BLaER1 treated with 17β-estradiol and CSF1 and Interleukin-3, amounts not matched to agents 10 nM and 100 nM (cell line): Measurements from ENCODE around the gene HDAC3.

ENCODE experiments used
- H3K27ac ChIP-seq, 11 experiments: shearing (Covaris generic); formaldehyde crosslinking; 2 replicates each; pipeline ENCODE4 v1.8.1; 2022
- H3K27me3 ChIP-seq, 11 experiments: shearing (Covaris generic); formaldehyde crosslinking; 2 replicates each; pipeline ENCODE4 v1.8.1; 2022
- H3K36me3 ChIP-seq, 11 experiments: shearing (Covaris generic); formaldehyde crosslinking; 2 replicates each; pipeline ENCODE4 v1.8.1; 2022
- H3K4me1 ChIP-seq, 10 experiments: shearing (Covaris generic); formaldehyde crosslinking; 2 replicates each; pipeline ENCODE4 v1.8.1; 2022
- H3K4me2 ChIP-seq, 11 experiments: shearing (Covaris generic); formaldehyde crosslinking; 2 replicates each; pipeline ENCODE4 v1.8.1; 2022
- H3K4me3 ChIP-seq, 10 experiments: shearing (Covaris generic); formaldehyde crosslinking; 2 replicates each; pipeline ENCODE4 v1.8.1; 2022
- H3K9ac ChIP-seq, 11 experiments: shearing (Covaris generic); formaldehyde crosslinking; 2 replicates each; pipeline ENCODE4 v1.8.1; 2022
- H3K9me3 ChIP-seq, 11 experiments: shearing (Covaris generic); formaldehyde crosslinking; replicated peaks in 1 of 11; 2 replicates each; pipeline ENCODE4 v1.8.1; 2022
- H4K20me1 ChIP-seq, 11 experiments: shearing (Covaris generic); formaldehyde crosslinking; 2 replicates each; pipeline ENCODE4 v1.8.1; 2022
- Cebpa-rat ChIP-seq, 11 experiments: shearing (Covaris generic); IDR thresholded peaks; 2 replicates each; pipeline ENCODE4 v1.8.1; 2022

HDAC3 gene

DNA sequence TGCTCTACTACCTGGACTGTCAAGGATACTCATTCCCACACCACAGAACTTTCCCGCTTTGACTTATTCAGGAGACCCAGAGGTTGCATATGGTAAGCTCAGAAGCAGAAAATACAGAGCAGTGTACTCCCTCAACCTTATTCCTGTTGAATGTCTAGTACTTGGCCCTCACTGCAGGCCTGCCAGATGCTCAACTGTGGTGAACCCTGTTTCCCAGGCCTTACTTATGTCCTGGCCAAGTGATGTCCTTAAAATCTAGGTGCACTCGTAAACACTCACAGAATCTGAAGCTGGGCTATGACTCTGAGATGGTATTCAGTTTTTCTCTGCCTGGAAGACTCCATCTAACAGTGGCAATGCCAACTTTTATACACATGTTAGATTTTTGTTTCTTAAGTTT lies 38.8 kb downstream of the HDAC3 start:
- H3K4me2 ChIP-seq = peak overlapping the region in 9 of 11 experiments; percentile 29 to 93 (median 55); a peak in 14 of 22 replicates
- peak overlapping the region in 10 of 11 experiments; percentile 11 to 94 (median 59); a peak in 19 of 22 replicates for H3K27ac ChIP-seq
- peaks cover 4 to 40% (median 17%) of the 10 kb centered on the region in 11 experiments; a peak in 17 of 22 replicates for H4K20me1 ChIP-seq
- H3K4me1 ChIP-seq = peaks cover 52 to 98% (median 82%) of the 10 kb centered on the region in 10 experiments
- peaks cover 15 to 34% (median 22%) of the 10 kb centered on the region in 11 experiments for H3K9me3 ChIP-seq
- no peak for TF ChIP-seq Cebpa-rat (IDR thresholded peaks at IDR 0.05)
- no peaks in the 10 kb centered on the region for H3K27me3 ChIP-seq
- peak overlapping the region in 2 of 10 experiments; percentile 0; a peak in 1 of 20 replicates for H3K4me3 ChIP-seq
- peaks cover 19 to 91% (median 70%) of the 10 kb centered on the region in 11 experiments for H3K36me3 ChIP-seq
- no peak overlapping the region; a peak in 1 of 22 replicates for H3K9ac ChIP-seq

DNA sequence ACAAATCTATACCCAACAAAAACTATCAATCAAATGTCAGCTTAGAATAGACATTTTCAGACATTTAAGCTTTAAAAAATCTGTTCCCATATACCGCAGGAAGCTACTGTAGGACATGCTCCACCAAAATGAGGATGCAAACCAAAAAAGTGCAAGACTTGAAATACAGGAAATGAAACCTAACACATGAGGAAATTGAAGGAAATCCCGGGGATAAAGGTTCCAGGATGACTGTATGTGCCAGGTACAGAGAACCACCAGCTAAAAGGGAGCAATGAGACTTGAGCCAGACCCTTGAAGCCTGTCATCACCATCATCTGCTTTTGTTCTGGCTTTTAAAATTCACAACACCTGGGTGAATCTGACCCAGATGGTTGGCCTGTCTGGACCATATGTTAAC lies 39.3 kb downstream of the HDAC3 start:
- peak overlapping the region in 2 of 10 experiments; percentile 0; a peak in 1 of 20 replicates for H3K4me3 ChIP-seq
- H3K4me1 ChIP-seq = peaks cover 52 to 98% (median 82%) of the 10 kb centered on the region in 10 experiments
- no peak overlapping the region for H3K9ac ChIP-seq
- peak overlapping the region in 10 of 11 experiments; percentile 11 to 94 (median 59); a peak in 19 of 22 replicates for H3K27ac ChIP-seq
- peak overlapping the region in 9 of 11 experiments; percentile 29 to 93 (median 55); a peak in 15 of 22 replicates for H3K4me2 ChIP-seq
- no peaks in the 10 kb centered on the region for H3K27me3 ChIP-seq
- H3K9me3 ChIP-seq = peaks cover 15 to 33% (median 21%) of the 10 kb centered on the region in 11 experiments
- TF ChIP-seq Cebpa-rat (IDR thresholded peaks at IDR 0.05) = no peak
- peaks cover 4 to 44% (median 21%) of the 10 kb centered on the region in 11 experiments; a peak in 17 of 22 replicates for H4K20me1 ChIP-seq
- H3K36me3 ChIP-seq = peaks cover 19 to 90% (median 66%) of the 10 kb centered on the region in 11 experiments

DNA sequence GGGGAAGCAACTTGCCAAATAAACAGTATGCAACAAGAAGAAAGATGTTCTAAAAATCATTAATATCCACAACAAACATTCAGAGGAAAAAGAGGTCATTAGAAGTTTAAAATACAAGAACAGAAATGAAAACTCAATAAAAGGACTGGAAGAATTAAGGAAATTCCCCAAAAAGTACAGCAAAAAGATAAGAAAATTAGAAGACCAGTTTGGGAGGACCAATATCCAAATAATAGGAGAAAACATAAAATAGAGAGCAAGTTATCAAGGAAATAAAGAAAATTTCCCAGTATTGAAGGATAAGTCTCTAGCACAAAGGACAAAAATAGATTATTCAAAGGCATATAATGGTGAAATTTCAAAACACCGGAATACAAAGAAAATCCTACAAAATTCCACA lies 39.8 kb downstream of the HDAC3 start:
- Histone ChIP-seq H3K4me2 (peak overlapping the region in 7 of 11 experiments; percentile 29 to 93 (median 58); a peak in 12 of 22 replicates), H4K20me1 (peaks cover 4 to 46% (median 22%) of the 10 kb centered on the region in 11 experiments; a peak in 18 of 22 replicates), H3K4me3 (no peak overlapping the region), H3K36me3 (peaks cover 19 to 85% (median 65%) of the 10 kb centered on the region in 11 experiments), H3K27ac (peak overlapping the region in 8 of 11 experiments; percentile 3 to 94 (median 57); a peak in 10 of 22 replicates), H3K4me1 (peaks cover 51 to 95% (median 81%) of the 10 kb centered on the region in 10 experiments), H3K27me3 (no peaks in the 10 kb centered on the region), H3K9ac (no peak overlapping the region), H3K9me3 (peaks cover 15 to 32% (median 21%) of the 10 kb centered on the region in 11 experiments)
- TF ChIP-seq Cebpa-rat (IDR thresholded peaks at IDR 0.05) = no peak

DNA sequence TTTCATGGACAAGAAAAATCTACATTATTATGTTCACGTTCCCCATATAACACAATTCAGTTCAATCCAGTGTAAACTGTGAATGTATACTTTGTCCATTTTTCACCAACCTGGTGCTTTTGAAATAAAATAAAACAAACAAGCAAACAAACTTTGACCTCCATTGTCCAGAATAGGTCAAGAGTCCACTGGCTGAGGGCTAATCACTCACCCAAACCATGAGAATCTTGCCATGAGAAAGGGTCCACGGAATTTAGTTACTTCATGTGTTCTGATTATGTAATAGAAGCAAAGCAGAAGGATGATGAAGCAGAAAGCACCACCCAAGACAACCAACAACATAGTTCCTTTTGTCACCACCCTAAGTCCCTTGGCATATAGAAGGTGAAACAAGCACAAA lies 46.5 kb downstream of the HDAC3 start:
- Histone ChIP-seq H3K9ac (peak overlapping the region in 1 of 11 experiments; percentile 21; a peak in 1 of 22 replicates), H3K4me1 (peaks cover 24 to 88% (median 63%) of the 10 kb centered on the region in 10 experiments), H3K4me2 (peak overlapping the region in 5 of 11 experiments; percentile 41 to 63 (median 53); a peak in 10 of 22 replicates), H3K36me3 (peaks cover 34 to 87% (median 82%) of the 10 kb centered on the region in 11 experiments), H3K9me3 (peaks cover 0 to 3% (median 0%) of the 10 kb centered on the region in 11 experiments; a peak in 4 of 22 replicates), H4K20me1 (peaks cover 9 to 94% (median 63%) of the 10 kb centered on the region in 11 experiments; a peak in 21 of 22 replicates), H3K27ac (peak overlapping the region in 3 of 11 experiments; percentile 14 to 49 (median 36); a peak in 6 of 22 replicates), H3K4me3 (no peak overlapping the region), H3K27me3 (no peaks in the 10 kb centered on the region)
- no peak for TF ChIP-seq Cebpa-rat (IDR thresholded peaks at IDR 0.05)

DNA sequence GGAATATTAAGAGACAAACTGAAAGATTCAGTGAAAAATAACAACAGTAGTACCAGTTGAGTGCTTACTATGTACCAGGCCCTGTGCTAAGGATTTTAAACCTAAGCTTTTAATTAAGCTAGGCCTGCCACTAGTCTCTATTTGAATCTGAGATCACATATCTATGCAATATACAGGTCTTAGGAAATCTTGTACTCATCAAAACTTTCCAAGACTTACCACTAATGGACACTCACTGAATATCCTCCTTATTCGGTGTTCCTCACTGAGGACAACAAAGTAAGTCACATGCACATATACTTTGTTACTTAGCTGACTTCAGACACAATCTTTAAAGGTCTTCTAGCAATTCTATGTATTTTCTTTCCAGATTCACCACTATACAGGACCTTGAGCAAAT lies 50.4 kb downstream of the HDAC3 start:
- no peak for TF ChIP-seq Cebpa-rat (IDR thresholded peaks at IDR 0.05)
- no peak overlapping the region for H3K4me3 ChIP-seq
- peak overlapping the region in 1 of 11 experiments; percentile 12; a peak in 2 of 22 replicates for H3K9ac ChIP-seq
- H3K4me1 ChIP-seq = peaks cover 0 to 93% (median 53%) of the 10 kb centered on the region in 10 experiments; a peak in 16 of 20 replicates
- H3K36me3 ChIP-seq = peaks cover 52 to 98% (median 97%) of the 10 kb centered on the region in 11 experiments
- peak overlapping the region in 8 of 11 experiments; percentile 9 to 73 (median 43); a peak in 11 of 22 replicates for H3K27ac ChIP-seq
- H4K20me1 ChIP-seq = peaks cover 7 to 94% (median 48%) of the 10 kb centered on the region in 11 experiments; a peak in 20 of 22 replicates
- no peaks in the 10 kb centered on the region for H3K9me3 ChIP-seq
- H3K4me2 ChIP-seq = peak overlapping the region in 6 of 11 experiments; percentile 46 to 69 (median 59); a peak in 12 of 22 replicates
- H3K27me3 ChIP-seq = no peaks in the 10 kb centered on the region

DNA sequence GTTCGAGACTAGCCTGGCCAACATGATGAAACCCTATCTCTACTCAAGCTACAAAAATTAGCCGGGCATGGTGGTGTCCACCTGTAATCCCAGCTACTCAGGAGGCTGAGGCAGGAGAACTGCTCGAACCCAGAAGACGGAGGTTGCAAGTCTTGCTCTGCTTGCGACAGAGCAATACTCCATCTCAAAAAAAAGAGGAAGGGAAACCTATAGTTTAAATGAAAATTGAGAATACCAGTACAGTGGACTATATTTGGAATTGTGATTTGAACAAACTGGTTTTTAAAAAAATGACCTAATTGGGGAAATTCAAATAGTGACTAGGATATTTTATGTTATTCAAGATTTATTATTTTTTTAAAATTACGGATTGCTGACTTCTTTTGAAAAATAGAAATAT lies 51.1 kb downstream of the HDAC3 start:
- Histone ChIP-seq H3K4me2 (peak overlapping the region in 6 of 11 experiments; percentile 46 to 69 (median 59); a peak in 12 of 22 replicates), H3K9me3 (no peaks in the 10 kb centered on the region), H3K36me3 (peaks cover 58 to 98% (median 97%) of the 10 kb centered on the region in 11 experiments), H3K27ac (peak overlapping the region in 7 of 11 experiments; percentile 9 to 73 (median 51); a peak in 13 of 22 replicates), H3K27me3 (no peaks in the 10 kb centered on the region), H3K9ac (peak overlapping the region in 1 of 11 experiments; percentile 12; a peak in 1 of 22 replicates), H3K4me3 (no peak overlapping the region), H4K20me1 (peaks cover under 1 to 94% (median 45%) of the 10 kb centered on the region in 11 experiments; a peak in 20 of 22 replicates), H3K4me1 (peaks cover 0 to 89% (median 47%) of the 10 kb centered on the region in 10 experiments; a peak in 14 of 20 replicates)
- peak in 6 of 11 experiments; percentile 42 to 70 (median 48); a peak in 7 of 22 replicates for TF ChIP-seq Cebpa-rat (IDR thresholded peaks at IDR 0.05)

DNA sequence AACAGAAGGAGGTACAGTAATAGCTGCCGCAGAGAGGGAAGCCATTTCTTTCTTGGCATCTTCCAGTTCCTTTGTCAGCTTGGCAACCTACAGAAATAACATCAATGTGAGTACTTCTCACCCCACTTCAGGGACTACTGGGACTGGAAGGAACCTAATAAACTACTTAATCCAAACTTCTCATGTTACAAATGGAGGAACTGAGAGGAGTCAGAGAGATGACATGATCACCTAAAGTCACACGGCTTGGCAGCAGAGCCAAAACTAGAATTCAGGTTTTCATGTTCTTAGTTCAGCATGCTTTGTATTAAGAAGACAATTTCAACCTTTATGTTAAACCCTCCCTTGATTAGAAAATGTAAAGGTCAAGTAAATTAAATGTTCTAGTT lies 62.5 kb downstream of the HDAC3 start:
- Histone ChIP-seq H3K27me3 (no peaks in the 10 kb centered on the region), H3K9ac (no peak overlapping the region), H3K4me3 (no peak overlapping the region), H3K36me3 (peaks cover 93 to 100% (median 99%) of the 10 kb centered on the region in 11 experiments), H3K27ac (no peak overlapping the region), H3K4me1 (peaks cover 0 to 27% (median 15%) of the 10 kb centered on the region in 10 experiments; a peak in 14 of 20 replicates), H3K4me2 (no peak overlapping the region), H3K9me3 (no peaks in the 10 kb centered on the region), H4K20me1 (peaks cover 0 to 64% (median 11%) of the 10 kb centered on the region in 11 experiments; a peak in 12 of 22 replicates)
- no peak for TF ChIP-seq Cebpa-rat (IDR thresholded peaks at IDR 0.05)

DNA sequence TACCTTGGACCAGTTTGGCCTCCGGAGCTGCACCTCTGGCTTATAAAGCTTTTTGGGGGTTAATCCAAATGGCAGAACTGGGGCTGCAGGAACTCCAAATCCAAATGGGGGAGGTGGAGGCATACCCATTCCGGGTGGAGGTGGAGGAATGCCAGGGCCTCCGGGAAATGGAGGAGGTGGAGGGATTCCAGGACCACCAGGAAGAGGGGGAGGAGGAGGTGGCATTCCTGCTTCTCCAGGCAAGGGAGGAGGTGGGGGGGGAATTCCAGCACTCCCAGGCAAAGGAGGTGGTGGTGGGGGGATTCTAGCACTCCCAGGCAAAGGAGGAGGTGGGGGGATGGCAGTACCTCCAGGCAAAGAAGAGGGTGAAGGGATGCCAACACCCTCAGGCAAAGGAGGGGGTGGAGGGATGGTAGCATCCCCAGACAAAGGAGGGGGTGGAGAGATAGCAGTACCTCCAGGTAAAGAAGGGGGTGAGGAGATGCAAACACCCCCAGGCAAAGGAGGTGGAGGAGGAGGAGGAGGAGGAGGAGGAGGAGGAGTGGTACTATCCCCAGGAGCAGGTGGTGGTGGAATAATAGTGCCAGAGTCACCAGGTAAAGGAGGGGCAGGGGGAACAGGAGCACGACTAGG lies 63.0 kb downstream of the HDAC3 start:
- Histone ChIP-seq H4K20me1 (peaks cover 0 to 63% (median 9%) of the 10 kb centered on the region in 11 experiments; a peak in 13 of 22 replicates), H3K36me3 (peaks cover 93 to 100% (median 99%) of the 10 kb centered on the region in 11 experiments), H3K4me2 (no peak overlapping the region), H3K9me3 (no peaks in the 10 kb centered on the region), H3K9ac (no peak overlapping the region), H3K4me3 (no peak overlapping the region), H3K27me3 (no peaks in the 10 kb centered on the region), H3K4me1 (peaks cover 0 to 27% (median 15%) of the 10 kb centered on the region in 10 experiments; a peak in 14 of 20 replicates), H3K27ac (no peak overlapping the region)
- TF ChIP-seq Cebpa-rat (IDR thresholded peaks at IDR 0.05) = no peak
